Measurements from ENCODE around the gene FAM13A.
"Not testable (repeated sequence)": the region's sequence is repeated elsewhere in the genome, so short reads cannot be mapped to it uniquely, and the experiment has no call there.

FAM13A gene

DNA sequence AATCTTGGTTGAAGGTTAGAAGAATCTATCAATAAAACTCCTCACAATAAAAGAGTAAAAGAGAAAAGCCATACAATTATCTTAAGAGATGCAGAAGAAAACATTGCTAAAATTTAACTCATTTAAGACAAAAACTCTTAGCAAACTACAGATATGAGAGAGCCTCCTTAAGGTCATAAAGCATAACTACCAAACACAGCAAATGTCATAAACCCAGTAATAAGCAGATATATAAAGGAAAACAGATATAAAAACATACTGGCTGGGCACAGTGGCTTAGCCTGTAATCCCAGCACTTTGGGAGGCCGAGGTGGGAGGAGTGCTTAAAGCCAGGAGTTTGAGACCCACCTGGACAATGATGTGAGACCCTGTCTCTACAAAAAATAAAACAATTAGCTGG is 165.3 kb downstream of the FAM13A start:
- no peak overlapping the region for H2BK5ac ChIP-seq (ENCODE audit: low read length)
- no peak overlapping the region for H3K4ac ChIP-seq (ENCODE audit: low read length)
- no peak overlapping the region for H3K14ac ChIP-seq (ENCODE audit: low read length)
- H2BK15ac ChIP-seq (ENCODE audit: low read length) = no peak overlapping the region
- H3K4me2 ChIP-seq (ENCODE audit: insufficient read depth, low read length, poor library complexity, severe bottlenecking) = no peak overlapping the region
- H3K9ac ChIP-seq (ENCODE audit: low read depth, low read length, poor library complexity) = no peak overlapping the region
- no peak overlapping the region for H3K4me3 ChIP-seq (ENCODE audit: low read length in 2 of 2)
- H2AFZ ChIP-seq (ENCODE audit: low read length) = no peak overlapping the region
- H3K9me3 ChIP-seq (replicated peaks in 1 of 2; ENCODE audit: control insufficient read depth in 2 of 2, insufficient read depth in 1 of 2, low read depth in 1 of 2, low read length in 2 of 2) = no peaks in the 10 kb centered on the region
- no CpG with 5 or more reads among the region's 1 CpG for WGBS, 2 donors (ENCODE audit: extremely low coverage in 2 of 2, insufficient read length in 2 of 2, insufficient replicate concordance in 1 of 2)
- no peak overlapping the region for H4K91ac ChIP-seq (ENCODE audit: low read depth, low read length, poor library complexity)
- H3K27me3 ChIP-seq (ENCODE audit: control insufficient read depth in 3 of 3, insufficient read depth in 3 of 3, low read depth in 1 of 3, low read length in 3 of 3) = no peaks in the 10 kb centered on the region
- H3K27ac ChIP-seq (replicated peaks; ENCODE audit: low read length) = no peak overlapping the region
- no peaks in the 10 kb centered on the region for H3K79me1 ChIP-seq (ENCODE audit: low read depth, low read length)
- H3K4me1 ChIP-seq (ENCODE audit: control insufficient read depth in 2 of 2, insufficient read depth in 1 of 2, low read depth in 1 of 2, low read length in 2 of 2) = peaks cover 0 to 3% of the 10 kb centered on the region in 2 donors
- H2AK5ac ChIP-seq (ENCODE audit: low read depth, low read length) = no peak overlapping the region
- H3K18ac ChIP-seq (ENCODE audit: low read length) = no peak overlapping the region
- no peak overlapping the region for H2BK120ac ChIP-seq (ENCODE audit: low read depth, low read length)
- no peaks in the 10 kb centered on the region for H3K36me3 ChIP-seq (replicated peaks in 1 of 2; ENCODE audit: control insufficient read depth in 2 of 2, insufficient read depth in 2 of 2, low read length in 2 of 2)
- H4K8ac ChIP-seq (ENCODE audit: low read depth, low read length) = no peak overlapping the region
- no peak overlapping the region for H3K23ac ChIP-seq (ENCODE audit: low read depth, low read length, poor library complexity)
- no peak for DNase-seq (ENCODE audit: low spot score)
- no peak overlapping the region for H2BK12ac ChIP-seq (ENCODE audit: low read length)

- not testable (repeated sequence) for DNase-seq (ENCODE audit: low spot score); H3K14ac ChIP-seq (ENCODE audit: low read length); H2AFZ ChIP-seq (ENCODE audit: low read length); H3K27me3 ChIP-seq (ENCODE audit: control insufficient read depth in 3 of 3, insufficient read depth in 3 of 3, low read depth in 1 of 3, low read length in 3 of 3); H3K4ac ChIP-seq (ENCODE audit: low read length); H4K8ac ChIP-seq (ENCODE audit: low read depth, low read length); H2AK5ac ChIP-seq (ENCODE audit: low read depth, low read length); H2BK12ac ChIP-seq (ENCODE audit: low read length); H3K18ac ChIP-seq (ENCODE audit: low read length); H3K9me3 ChIP-seq (replicated peaks in 1 of 2; ENCODE audit: control insufficient read depth in 2 of 2, insufficient read depth in 1 of 2, low read depth in 1 of 2, low read length in 2 of 2); H3K4me3 ChIP-seq (ENCODE audit: low read length in 2 of 2); H2BK15ac ChIP-seq (ENCODE audit: low read length); H3K79me1 ChIP-seq (ENCODE audit: low read depth, low read length); H2BK120ac ChIP-seq (ENCODE audit: low read depth, low read length); H3K23ac ChIP-seq (ENCODE audit: low read depth, low read length, poor library complexity); H3K27ac ChIP-seq (replicated peaks; ENCODE audit: low read length); H3K36me3 ChIP-seq (replicated peaks in 1 of 2; ENCODE audit: control insufficient read depth in 2 of 2, insufficient read depth in 2 of 2, low read length in 2 of 2); H2BK5ac ChIP-seq (ENCODE audit: low read length); H3K4me1 ChIP-seq (ENCODE audit: control insufficient read depth in 2 of 2, insufficient read depth in 1 of 2, low read depth in 1 of 2, low read length in 2 of 2); H3K9ac ChIP-seq (ENCODE audit: low read depth, low read length, poor library complexity); H4K91ac ChIP-seq (ENCODE audit: low read depth, low read length, poor library complexity); H3K4me2 ChIP-seq (ENCODE audit: insufficient read depth, low read length, poor library complexity, severe bottlenecking)
- no CpG with 5 or more reads among the region's 3 CpGs for WGBS, 2 donors (ENCODE audit: extremely low coverage in 2 of 2, insufficient read length in 2 of 2, insufficient replicate concordance in 1 of 2)
Observed at GRCh38 chr4:88887409-88887808, 169.6 kb downstream of the FAM13A start.

- Histone ChIP-seq H2AK5ac (ENCODE audit: low read depth, low read length) (no peak overlapping the region), H2BK12ac (ENCODE audit: low read length) (no peak overlapping the region), H4K91ac (ENCODE audit: low read depth, low read length, poor library complexity) (no peak overlapping the region), H2BK15ac (ENCODE audit: low read length) (no peak overlapping the region), H3K9me3 (replicated peaks in 1 of 2; ENCODE audit: control insufficient read depth in 2 of 2, insufficient read depth in 1 of 2, low read depth in 1 of 2, low read length in 2 of 2) (no peaks in the 10 kb centered on the region), H3K27ac (replicated peaks; ENCODE audit: low read length) (no peak overlapping the region), H3K4ac (ENCODE audit: low read length) (no peak overlapping the region), H3K9ac (ENCODE audit: low read depth, low read length, poor library complexity) (no peak overlapping the region), H3K4me3 (ENCODE audit: low read length in 2 of 2) (no peak overlapping the region), H3K36me3 (replicated peaks in 1 of 2; ENCODE audit: control insufficient read depth in 2 of 2, insufficient read depth in 2 of 2, low read length in 2 of 2) (no peaks in the 10 kb centered on the region), H3K4me1 (ENCODE audit: control insufficient read depth in 2 of 2, insufficient read depth in 1 of 2, low read depth in 1 of 2, low read length in 2 of 2) (peaks cover 0 to 4% of the 10 kb centered on the region in 2 donors), H4K8ac (ENCODE audit: low read depth, low read length) (no peak overlapping the region), H3K4me2 (ENCODE audit: insufficient read depth, low read length, poor library complexity, severe bottlenecking) (no peak overlapping the region), H3K27me3 (ENCODE audit: control insufficient read depth in 3 of 3, insufficient read depth in 3 of 3, low read depth in 1 of 3, low read length in 3 of 3) (no peaks in the 10 kb centered on the region), H2BK120ac (ENCODE audit: low read depth, low read length) (no peak overlapping the region), H3K18ac (ENCODE audit: low read length) (no peak overlapping the region), H3K23ac (ENCODE audit: low read depth, low read length, poor library complexity) (no peak overlapping the region), H3K79me1 (ENCODE audit: low read depth, low read length) (no peaks in the 10 kb centered on the region), H2AFZ (ENCODE audit: low read length) (no peak overlapping the region), H2BK5ac (ENCODE audit: low read length) (no peak overlapping the region), H3K14ac (ENCODE audit: low read length) (no peak overlapping the region)
- no peak for DNase-seq (ENCODE audit: low spot score)
- WGBS, 2 donors (ENCODE audit: extremely low coverage in 2 of 2, insufficient read length in 2 of 2, insufficient replicate concordance in 1 of 2) = no CpG with 5 or more reads among the region's 2 CpGs
Observed at GRCh38 chr4:88881227-88881569, 175.8 kb downstream of the FAM13A start.

DNA sequence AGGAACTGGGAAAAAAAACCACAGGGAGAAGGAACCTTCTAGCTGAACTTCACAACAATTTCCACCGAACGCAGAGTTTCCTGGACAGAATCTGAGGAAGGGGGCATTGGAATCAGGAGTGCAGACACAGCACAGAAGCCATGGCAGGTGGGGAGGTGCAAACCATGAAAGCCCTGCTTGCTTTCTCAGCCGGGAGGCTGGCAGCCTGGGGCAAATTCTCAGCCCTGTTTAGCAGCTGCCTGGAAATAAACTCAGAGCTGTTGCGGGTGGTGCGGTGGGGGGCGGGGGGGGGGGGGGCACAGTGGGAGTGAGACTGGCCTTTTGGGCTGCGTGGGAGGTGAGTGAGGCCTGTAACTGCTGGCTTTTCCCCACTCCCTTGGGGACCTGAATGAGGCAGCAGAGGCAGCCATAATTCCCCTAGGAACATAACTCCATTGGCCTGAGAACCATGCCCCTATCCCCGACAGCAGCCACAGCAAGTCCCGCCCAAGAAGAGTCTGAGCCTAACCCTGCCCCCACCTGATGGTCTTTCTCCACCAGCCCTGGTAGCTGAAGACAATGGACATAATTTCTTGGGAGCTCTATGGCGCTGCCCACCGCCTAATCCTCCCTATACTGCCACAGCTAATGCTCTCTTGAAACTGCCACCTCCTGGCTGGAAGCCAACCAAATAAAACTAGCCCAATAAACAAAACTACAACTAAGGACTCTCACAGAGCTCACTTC is 176.3 kb downstream of the FAM13A start:
- no CpG with 5 or more reads among the region's 11 CpGs for WGBS, 2 donors (ENCODE audit: extremely low coverage in 2 of 2, insufficient read length in 2 of 2, insufficient replicate concordance in 1 of 2)
- no peaks in the 10 kb centered on the region for H3K79me1 ChIP-seq (ENCODE audit: low read depth, low read length)
- no peak overlapping the region for H3K23ac ChIP-seq (ENCODE audit: low read depth, low read length, poor library complexity)
- DNase-seq (ENCODE audit: low spot score) = no peak
- no peak overlapping the region for H2BK12ac ChIP-seq (ENCODE audit: low read length)
- H4K91ac ChIP-seq (ENCODE audit: low read depth, low read length, poor library complexity) = no peak overlapping the region
- H2AFZ ChIP-seq (ENCODE audit: low read length) = no peak overlapping the region
- no peak overlapping the region for H3K4me2 ChIP-seq (ENCODE audit: insufficient read depth, low read length, poor library complexity, severe bottlenecking)
- peaks cover 0 to 4% of the 10 kb centered on the region in 2 donors for H3K4me1 ChIP-seq (ENCODE audit: control insufficient read depth in 2 of 2, insufficient read depth in 1 of 2, low read depth in 1 of 2, low read length in 2 of 2)
- H2BK5ac ChIP-seq (ENCODE audit: low read length) = no peak overlapping the region
- H3K4ac ChIP-seq (ENCODE audit: low read length) = no peak overlapping the region
- H2AK5ac ChIP-seq (ENCODE audit: low read depth, low read length) = no peak overlapping the region
- H3K4me3 ChIP-seq (ENCODE audit: low read length in 2 of 2) = no peak overlapping the region
- peak overlapping the region; percentile 17 for H3K14ac ChIP-seq (ENCODE audit: low read length)
- H3K9me3 ChIP-seq (replicated peaks in 1 of 2; ENCODE audit: control insufficient read depth in 2 of 2, insufficient read depth in 1 of 2, low read depth in 1 of 2, low read length in 2 of 2) = no peaks in the 10 kb centered on the region
- H3K27ac ChIP-seq (replicated peaks; ENCODE audit: low read length) = no peak overlapping the region
- H4K8ac ChIP-seq (ENCODE audit: low read depth, low read length) = no peak overlapping the region
- H2BK120ac ChIP-seq (ENCODE audit: low read depth, low read length) = no peak overlapping the region
- H3K27me3 ChIP-seq (ENCODE audit: control insufficient read depth in 3 of 3, insufficient read depth in 3 of 3, low read depth in 1 of 3, low read length in 3 of 3) = no peaks in the 10 kb centered on the region
- no peak overlapping the region for H3K9ac ChIP-seq (ENCODE audit: low read depth, low read length, poor library complexity)
- H2BK15ac ChIP-seq (ENCODE audit: low read length) = no peak overlapping the region
- peak overlapping the region; percentile 59 for H3K18ac ChIP-seq (ENCODE audit: low read length)
- no peaks in the 10 kb centered on the region for H3K36me3 ChIP-seq (replicated peaks in 1 of 2; ENCODE audit: control insufficient read depth in 2 of 2, insufficient read depth in 2 of 2, low read length in 2 of 2)
